Cardiac fibroblast (primary cell): ENCODE data around the gene TNFRSF14.
A peak's percentile ranks its signal among the peaks of the same experiment; 100 is the strongest.

ENCODE experiments used
- DNase-seq, 2 donors: peaks; one replicate each; pipeline versions ENCODE4 v3.0.0 to v3.0.0-alpha.2; 2010; ENCODE audit warnings: low read depth in 2 of 2
- H3K4me3 ChIP-seq, 2 donors: replicated peaks in 1 of 2; 1 replicate in 1 of 2; 2 replicates in 1 of 2; pipeline ENCODE4 v1.5.1; 2011; ENCODE audit warnings: low read depth in 2 of 2, low read length in 2 of 2, mild to moderate bottlenecking in 2 of 2, moderate library complexity in 1 of 2
- CTCF ChIP-seq: IDR thresholded peaks from one replicate; pipeline ENCODE4 v1.5.1; 2011; ENCODE audit warnings: low read depth, mild to moderate bottlenecking, low read length, inconsistent platforms

Gene TNFRSF14

GRCh38 chr1:2532485-2533160, 23.5 kb upstream of the TNFRSF14 start:
- no peak for TF ChIP-seq CTCF
- no peak for DNase-seq
- no peak overlapping the region for H3K4me3 ChIP-seq

GRCh38 chr1:2533365-2533764, 22.8 kb upstream of the TNFRSF14 start:
- peak in 1 of 2 donors; percentile 29 for DNase-seq

GRCh38 chr1:2534315-2534686, 21.9 kb upstream of the TNFRSF14 start:
- TF ChIP-seq CTCF: no peak
- no peak overlapping the region for H3K4me3 ChIP-seq
- DNase-seq: no peak

More at GRCh38 chr1:2533365-2533764, 22.8 kb upstream of the TNFRSF14 start:
- TF ChIP-seq CTCF: no peak
- no peak overlapping the region for H3K4me3 ChIP-seq

- H3K4me3 ChIP-seq: no peak overlapping the region
- no peak for TF ChIP-seq CTCF
- peak; percentile 31 to 60 for DNase-seq
Measured at GRCh38 chr1:2534687-2535441, 21.3 kb upstream of the TNFRSF14 start.

- TF ChIP-seq CTCF: no peak
- H3K4me3 ChIP-seq: no peak overlapping the region
- no peak for DNase-seq
Measured at GRCh38 chr1:2535455-2535854, 20.7 kb upstream of the TNFRSF14 start.

GRCh38 chr1:2535981-2536380, 20.2 kb upstream of the TNFRSF14 start:
- no peak for TF ChIP-seq CTCF
- no peak for DNase-seq
- H3K4me3 ChIP-seq: no peak overlapping the region
